Neural progenitor cell (in vitro differentiated cells): Measurements from ENCODE around the gene LTB. TPM values are rescaled to one million over a fixed set of nuclear protein-coding genes. Genes with fewer than 3 reads are reported as not detected.

Experiments used
- DNase-seq: peaks from one replicate; pipeline ENCODE4 v3.0.0-alpha.2; 2016; ENCODE audit warnings: low spot score
- H2AFZ ChIP-seq: fragments of 200-600 bp; sonication (generic); replicated peaks from 2 replicates; pipeline ENCODE4 v1.6.1; 2016; ENCODE audit warnings: antibody characterized with exemption
- H3F3A ChIP-seq: fragments of 200-600 bp; sonication (generic); 2 replicates; pipeline ENCODE4 v1.6.1; 2016; ENCODE audit warnings: antibody characterized with exemption, low read depth
- H3K27ac ChIP-seq: fragments of 200-600 bp; sonication (generic); 2 replicates; pipeline ENCODE4 v1.5.1; 2016; ENCODE audit warnings: mild to moderate bottlenecking
- H3K27me3 ChIP-seq: fragments of 200-600 bp; sonication (generic); 2 replicates; pipeline ENCODE4 v1.6.1; 2016; ENCODE audit warnings: mild to moderate bottlenecking, moderate library complexity
- H3K36me3 ChIP-seq: fragments of 200-600 bp; sonication (generic); 2 replicates; pipeline ENCODE4 v1.5.1; 2016
- H3K4me1 ChIP-seq: fragments of 200-600 bp; sonication (generic); 2 replicates; pipeline ENCODE4 v1.6.1; 2016; ENCODE audit warnings: mixed run types
- H3K4me2 ChIP-seq: fragments of 200-600 bp; sonication (generic); 2 replicates; pipeline ENCODE4 v1.6.1; 2016
- H3K4me3 ChIP-seq: fragments of 200-600 bp; sonication (generic); 2 replicates; pipeline ENCODE4 v1.5.1; 2016
- H3K79me2 ChIP-seq: fragments of 200-600 bp; sonication (generic); 2 replicates; pipeline ENCODE4 v1.6.1; 2016; ENCODE audit warnings: low read depth
- H3K9ac ChIP-seq: fragments of 200-600 bp; sonication (generic); 2 replicates; pipeline ENCODE4 v1.6.1; 2016
- H3K9me3 ChIP-seq: fragments of 200-600 bp; sonication (generic); 2 replicates; pipeline ENCODE4 v1.5.1; 2016; ENCODE audit warnings: low read depth
- H4K20me1 ChIP-seq: fragments of 200-600 bp; sonication (generic); 2 replicates; pipeline ENCODE4 v1.6.1; 2016; ENCODE audit warnings: low read depth
- H3K27ac Mint-ChIP-seq: 3 replicates; pipeline ENCODE4 v1.8.0; 2021; ENCODE audit warnings: mixed read lengths
- H3K27me3 Mint-ChIP-seq: 2 replicates; pipeline ENCODE4 v1.8.0; 2022; ENCODE audit warnings: low read depth, mild to moderate bottlenecking, inconsistent platforms, moderate library complexity, mixed read lengths; ENCODE audit not compliant: insufficient read depth
- H3K36me3 Mint-ChIP-seq: 3 replicates; pipeline ENCODE4 v1.8.0; 2021; ENCODE audit warnings: mixed read lengths
- H3K4me1 Mint-ChIP-seq: 3 replicates; pipeline ENCODE4 v1.8.0; 2021; ENCODE audit warnings: mixed read lengths
- H3K4me3 Mint-ChIP-seq: 3 replicates; pipeline ENCODE4 v1.8.0; 2021; ENCODE audit warnings: mild to moderate bottlenecking, moderate library complexity, mixed read lengths
- H3K9me3 Mint-ChIP-seq: 3 replicates; pipeline ENCODE4 v1.8.0; 2020; ENCODE audit warnings: mixed read lengths
- CTCF ChIP-seq: fragments of 200-600 bp; sonication (generic); IDR thresholded peaks from 2 replicates; pipeline ENCODE4 v1.5.1; 2017; ENCODE audit warnings: antibody characterized with exemption, mild to moderate bottlenecking
- EZH2 ChIP-seq: fragments of 200-600 bp; sonication (generic); IDR thresholded peaks from 2 replicates; pipeline ENCODE4 v1.6.1; 2017; ENCODE audit warnings: antibody characterized with exemption, mild to moderate bottlenecking, moderate library complexity
- EZH2phosphoT487 ChIP-seq: fragments of 200-600 bp; sonication (generic); IDR thresholded peaks from 2 replicates; pipeline ENCODE4 v1.6.1; 2017; ENCODE audit warnings: antibody characterized with exemption
- small RNA-seq: library from RNA; depleted of rRNA; stranded (forward); fragments of <200 nt; gene quantifications from one replicate; pipeline ENCODE3, GENCODE V24; 2015
- total RNA-seq: library from RNA; depleted of rRNA; stranded (reverse); fragments of >200 nt; gene quantifications from 2 replicates; pipeline ENCODE4 v1.2.3, GENCODE V29; 2015; ENCODE audit warnings: low replicate concordance

LTB gene
- total RNA-seq, 1 donor from 2014 or later: not detected

GRCh38 chr6:31531771-31532643 is 50.2 kb downstream of the LTB start:
- no peak overlapping the region for H3K9ac ChIP-seq
- Mint-ChIP-seq H3K27me3 (peaks cover 6% of the 10 kb centered on the region), H3K4me1 (peaks cover 4% of the 10 kb centered on the region), H3K36me3 (peaks cover 56% of the 10 kb centered on the region), H3K4me3 (no peak overlapping the region), H3K27ac (no peak overlapping the region), H3K9me3 (no peaks in the 10 kb centered on the region)
- H3K36me3 ChIP-seq: peaks cover 31% of the 10 kb centered on the region
- no peak overlapping the region for H2AFZ ChIP-seq
- TF ChIP-seq CTCF (no peak), EZH2 (no peak), EZH2phosphoT487 (no peak)
- no peak overlapping the region for H3K27ac ChIP-seq
- DNase-seq: no peak
- H3K4me3 ChIP-seq: no peak overlapping the region
- H3K4me2 ChIP-seq: no peak overlapping the region
- H3K9me3 ChIP-seq: no peaks in the 10 kb centered on the region
- H3K4me1 ChIP-seq: no peaks in the 10 kb centered on the region
- peaks cover 86% of the 10 kb centered on the region for H3F3A ChIP-seq
- H4K20me1 ChIP-seq: peaks cover 88% of the 10 kb centered on the region
- H3K79me2 ChIP-seq: peaks cover 48% of the 10 kb centered on the region
- no peaks in the 10 kb centered on the region for H3K27me3 ChIP-seq

DNA sequence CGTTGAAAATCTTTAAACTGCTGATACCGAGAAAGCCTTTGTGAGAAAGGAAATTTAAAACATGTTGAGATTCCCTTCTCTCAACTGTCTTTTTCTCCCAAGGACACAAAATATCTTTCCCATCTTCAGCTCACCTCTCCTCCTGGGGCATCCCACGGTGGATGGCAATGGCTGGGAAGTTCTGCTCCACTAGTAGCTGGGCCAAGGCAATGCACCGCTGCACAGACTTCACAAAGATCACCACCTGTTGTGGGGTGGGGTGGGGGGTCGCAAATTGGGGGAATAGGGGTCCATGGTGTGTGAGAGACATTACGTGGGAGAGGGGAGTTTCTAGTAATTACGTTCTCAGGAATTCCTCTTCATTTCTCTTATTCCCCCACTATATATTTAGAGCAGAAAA is 51.1 kb downstream of the LTB start:
- no peaks in the 10 kb centered on the region for H3K9me3 ChIP-seq
- H3K4me2 ChIP-seq: no peak overlapping the region
- no peak overlapping the region for H3K9ac ChIP-seq
- Mint-ChIP-seq H3K27me3 (peaks cover 6% of the 10 kb centered on the region), H3K36me3 (peaks cover 50% of the 10 kb centered on the region), H3K4me3 (no peak overlapping the region), H3K9me3 (no peaks in the 10 kb centered on the region), H3K27ac (no peak overlapping the region), H3K4me1 (peaks cover 4% of the 10 kb centered on the region)
- no peak overlapping the region for H2AFZ ChIP-seq
- H3K79me2 ChIP-seq: peaks cover 39% of the 10 kb centered on the region
- peaks cover 79% of the 10 kb centered on the region for H3F3A ChIP-seq
- H3K4me3 ChIP-seq: no peak overlapping the region
- no peak for TF ChIP-seq CTCF
- no peak for TF ChIP-seq EZH2phosphoT487
- no peak for TF ChIP-seq EZH2
- no peak for DNase-seq
- peaks cover 24% of the 10 kb centered on the region for H3K36me3 ChIP-seq
- no peaks in the 10 kb centered on the region for H3K27me3 ChIP-seq
- H4K20me1 ChIP-seq: peaks cover 79% of the 10 kb centered on the region
- no peak overlapping the region for H3K27ac ChIP-seq
- no peaks in the 10 kb centered on the region for H3K4me1 ChIP-seq

DNA sequence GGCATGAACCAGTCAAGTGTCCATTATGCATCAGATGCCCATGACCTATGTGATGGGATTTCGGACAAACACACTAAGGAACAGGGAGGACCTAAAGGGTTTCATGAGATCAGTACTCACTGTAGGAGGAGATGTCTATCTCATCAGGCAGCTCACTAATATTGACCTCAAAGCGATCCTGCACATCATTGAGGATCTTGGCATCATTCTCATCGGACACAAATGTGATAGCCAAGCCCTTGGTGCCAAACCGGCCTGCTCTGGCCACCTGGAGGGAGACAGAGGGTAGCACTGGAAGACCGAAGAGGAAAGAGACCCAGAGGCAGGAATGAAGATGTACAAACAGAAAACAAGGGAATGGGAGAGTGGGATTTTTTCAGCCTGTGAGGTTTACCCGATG is 51.6 kb downstream of the LTB start:
- Histone ChIP-seq H3K9me3 (no peaks in the 10 kb centered on the region), H3K36me3 (peaks cover 20% of the 10 kb centered on the region), H3K27me3 (no peaks in the 10 kb centered on the region), H3K79me2 (peaks cover 34% of the 10 kb centered on the region), H2AFZ (no peak overlapping the region), H3K27ac (no peak overlapping the region), H3K4me2 (no peak overlapping the region), H3F3A (peaks cover 74% of the 10 kb centered on the region), H3K4me1 (no peaks in the 10 kb centered on the region), H4K20me1 (peaks cover 74% of the 10 kb centered on the region), H3K9ac (no peak overlapping the region), H3K4me3 (no peak overlapping the region)
- Mint-ChIP-seq H3K36me3 (peaks cover 45% of the 10 kb centered on the region), H3K27me3 (peaks cover 6% of the 10 kb centered on the region), H3K27ac (no peak overlapping the region), H3K4me1 (peaks cover 6% of the 10 kb centered on the region), H3K4me3 (no peak overlapping the region), H3K9me3 (no peaks in the 10 kb centered on the region)
- no peak for DNase-seq
- TF ChIP-seq EZH2phosphoT487 (no peak), EZH2 (no peak), CTCF (no peak)

Small RNA genes within 50 kb of the gene (small RNA-seq; reads per million reads assigned to genes)
- gene SNORA38 (5.5 reads per million, percentile 94 among the genes with 10 or more reads in this experiment), gene SNORD117 (417 reads per million, percentile 99 among the genes with 10 or more reads in this experiment), gene SNORD84 (not detected), gene UQCRHP1 (not detected)

Other genes starting within 250 kb of the LTB start
- 16.2 and 21.8 TPM in 2 replicates for gene HLA-B, start 225.2 kb downstream of the LTB start, total RNA-seq
- gene MICA, start 178.8 kb downstream of the LTB start, total RNA-seq: 15.0 and 21.4 TPM in 2 replicates
- 8.1 and 9.1 TPM in 2 replicates for gene MICB, start 84.3 kb downstream of the LTB start, total RNA-seq
- gene MCCD1, start 53.5 kb downstream of the LTB start, total RNA-seq: not detected in 2 replicates
- 493 and 913 TPM in 2 replicates for gene DDX39B, start 40.4 kb downstream of the LTB start, total RNA-seq
- gene ATP6V1G2, start 35.8 kb downstream of the LTB start, total RNA-seq: 6.8 and 8.8 TPM in 2 replicates
- 8.6 and 30.3 TPM in 2 replicates for gene NFKBIL1, start 34.8 kb downstream of the LTB start, total RNA-seq
- gene LTA, start 10.1 kb downstream of the LTB start, total RNA-seq: not detected in 2 replicates
- 0.19 TPM in 1 of 2 replicates, not detected in the other for gene TNF, start 6.9 kb downstream of the LTB start, total RNA-seq
- not detected in 2 replicates for gene LST1, start 3.9 kb upstream of the LTB start, total RNA-seq
- gene NCR3, start 10.6 kb upstream of the LTB start, total RNA-seq: not detected in 2 replicates
- not detected in 2 replicates for gene AIF1, start 32.8 kb upstream of the LTB start, total RNA-seq
- gene PRRC2A, start 38.3 kb upstream of the LTB start, total RNA-seq: 55.5 and 138 TPM in 2 replicates
- gene BAG6, start 70.2 kb upstream of the LTB start, total RNA-seq: 171 and 310 TPM in 2 replicates
- gene APOM, start 73.5 kb upstream of the LTB start, total RNA-seq: 2.6 and 4.2 TPM in 2 replicates
- gene C6orf47, start 78.4 kb upstream of the LTB start, total RNA-seq: 14.6 and 17.1 TPM in 2 replicates
- gene GPANK1, start 82.6 kb upstream of the LTB start, total RNA-seq: 20.2 and 21.0 TPM in 2 replicates
- 126 and 190 TPM in 2 replicates for gene CSNK2B, start 83.7 kb upstream of the LTB start, total RNA-seq
- 2.8 and 8.6 TPM in 2 replicates for gene LY6G5B, start 87.6 kb upstream of the LTB start, total RNA-seq
- gene LY6G5C, start 98.6 kb upstream of the LTB start, total RNA-seq: 0.09 TPM in 1 of 2 replicates, not detected in the other
- 21.3 and 45.0 TPM in 2 replicates for gene ABHD16A, start 120.9 kb upstream of the LTB start, total RNA-seq
- not detected in 2 replicates for gene LY6G6F, start 124.4 kb upstream of the LTB start, total RNA-seq
- 0.90 TPM in 1 of 2 replicates, not detected in the other for gene LY6G6D, start 132.9 kb upstream of the LTB start, total RNA-seq
- gene LY6G6C, start 139.3 kb upstream of the LTB start, total RNA-seq: not detected in 2 replicates
- not detected in 2 replicates for gene MPIG6B, start 140.9 kb upstream of the LTB start, total RNA-seq
- 94.3 and 202 TPM in 2 replicates for gene DDAH2, start 146.9 kb upstream of the LTB start, total RNA-seq
- 234 and 307 TPM in 2 replicates for gene CLIC1, start 154.1 kb upstream of the LTB start, total RNA-seq
- 45.5 and 50.9 TPM in 2 replicates for gene MSH5, start 157.6 kb upstream of the LTB start, total RNA-seq
- 10.1 and 11.9 TPM in 2 replicates for gene SAPCD1, start 180.2 kb upstream of the LTB start, total RNA-seq
- 0.15 and 0.34 TPM in 2 replicates for gene VWA7, start 194.9 kb upstream of the LTB start, total RNA-seq
- gene VARS1, start 213.3 kb upstream of the LTB start, total RNA-seq: 34.1 and 66.8 TPM in 2 replicates
- gene LSM2, start 224.5 kb upstream of the LTB start, total RNA-seq: 105 and 125 TPM in 2 replicates
- gene HSPA1L, start 232.9 kb upstream of the LTB start, total RNA-seq: 0.49 and 1.2 TPM in 2 replicates
- 36.0 and 84.3 TPM in 2 replicates for gene HSPA1A, start 233.1 kb upstream of the LTB start, total RNA-seq
- 35.3 and 65.1 TPM in 2 replicates for gene HSPA1B, start 245.3 kb upstream of the LTB start, total RNA-seq